ENCODE results near the gene CYB561D2. TPM values are rescaled to one million over a fixed set of nuclear protein-coding genes. Genes with fewer than 3 reads are reported as not detected.

Gene CYB561D2
- total RNA-seq, 1 donor from 2014 or later: 11.5 TPM

DNA sequence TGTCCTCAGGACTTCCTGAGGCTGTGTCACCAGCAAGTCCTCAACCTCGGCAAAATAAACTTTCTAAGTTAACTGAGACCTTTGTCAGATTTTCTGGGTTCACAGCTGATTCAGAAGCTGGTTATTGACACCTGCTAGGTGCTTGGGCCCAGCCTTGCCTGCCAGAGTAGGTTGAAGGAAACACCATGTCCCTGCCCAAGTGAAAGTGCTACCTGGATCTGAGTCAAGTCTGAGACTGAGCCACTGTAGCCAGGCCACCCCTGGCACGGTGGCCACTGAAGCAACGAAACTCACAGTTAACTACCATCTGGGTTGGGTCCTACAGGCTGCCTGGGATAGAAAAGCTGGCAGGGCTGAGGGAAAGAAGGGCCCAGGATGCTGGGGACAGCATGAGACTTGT is 36.3 kb upstream of the CYB561D2 start:
- Histone ChIP-seq H3K27ac (peak overlapping the region; percentile 63), H3K27me3 (no peaks in the 10 kb centered on the region), H3K4me1 (peaks cover 59% of the 10 kb centered on the region), H3K36me3 (peaks cover 0 to 9% of the 10 kb centered on the region in 2 donors), H3K4me3 (no peak overlapping the region), H3K9me3 (no peaks in the 10 kb centered on the region)
- intact Hi-C loops (cut with DNase I): no loop called here
- TF ChIP-seq, protein P1, sequence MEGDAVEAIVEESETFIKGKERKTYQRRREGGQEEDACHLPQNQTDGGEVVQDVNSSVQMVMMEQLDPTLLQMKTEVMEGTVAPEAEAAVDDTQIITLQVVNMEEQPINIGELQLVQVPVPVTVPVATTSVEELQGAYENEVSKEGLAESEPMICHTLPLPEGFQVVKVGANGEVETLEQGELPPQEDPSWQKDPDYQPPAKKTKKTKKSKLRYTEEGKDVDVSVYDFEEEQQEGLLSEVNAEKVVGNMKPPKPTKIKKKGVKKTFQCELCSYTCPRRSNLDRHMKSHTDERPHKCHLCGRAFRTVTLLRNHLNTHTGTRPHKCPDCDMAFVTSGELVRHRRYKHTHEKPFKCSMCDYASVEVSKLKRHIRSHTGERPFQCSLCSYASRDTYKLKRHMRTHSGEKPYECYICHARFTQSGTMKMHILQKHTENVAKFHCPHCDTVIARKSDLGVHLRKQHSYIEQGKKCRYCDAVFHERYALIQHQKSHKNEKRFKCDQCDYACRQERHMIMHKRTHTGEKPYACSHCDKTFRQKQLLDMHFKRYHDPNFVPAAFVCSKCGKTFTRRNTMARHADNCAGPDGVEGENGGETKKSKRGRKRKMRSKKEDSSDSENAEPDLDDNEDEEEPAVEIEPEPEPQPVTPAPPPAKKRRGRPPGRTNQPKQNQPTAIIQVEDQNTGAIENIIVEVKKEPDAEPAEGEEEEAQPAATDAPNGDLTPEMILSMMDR (IDR thresholded peaks at IDR 0.05): no peak
- peak in 1 of 2 donors; percentile 12 for TF ChIP-seq POLR2AphosphoS5 (IDR thresholded peaks at IDR 0.05; ENCODE audit: insufficient read depth in 1 of 2, low read depth in 1 of 2)
- TF ChIP-seq POLR2A (IDR thresholded peaks at IDR 0.05): no peak
- no peak for DNase-seq (ENCODE audit: extremely low spot score in 2 of 2)

- no peak overlapping the region for H3K4me3 ChIP-seq
- peaks cover 59% of the 10 kb centered on the region for H3K4me1 ChIP-seq
- no peaks in the 10 kb centered on the region for H3K27me3 ChIP-seq
- intact Hi-C loops (cut with DNase I): no loop called here
- H3K27ac ChIP-seq: peak overlapping the region; percentile 63
- DNase-seq (ENCODE audit: extremely low spot score in 2 of 2): no peak
- TF ChIP-seq POLR2A (IDR thresholded peaks at IDR 0.05) (no peak), POLR2AphosphoS5 (IDR thresholded peaks at IDR 0.05; ENCODE audit: insufficient read depth in 1 of 2, low read depth in 1 of 2) (peak in 1 of 2 donors; percentile 4)
- TF ChIP-seq, protein P1 (IDR thresholded peaks at IDR 0.05): no peak
- peaks cover 0 to 12% of the 10 kb centered on the region in 2 donors for H3K36me3 ChIP-seq
- H3K9me3 ChIP-seq: no peaks in the 10 kb centered on the region
Measured at GRCh38 chr3:50314816-50315215, 35.8 kb upstream of the CYB561D2 start.

DNA sequence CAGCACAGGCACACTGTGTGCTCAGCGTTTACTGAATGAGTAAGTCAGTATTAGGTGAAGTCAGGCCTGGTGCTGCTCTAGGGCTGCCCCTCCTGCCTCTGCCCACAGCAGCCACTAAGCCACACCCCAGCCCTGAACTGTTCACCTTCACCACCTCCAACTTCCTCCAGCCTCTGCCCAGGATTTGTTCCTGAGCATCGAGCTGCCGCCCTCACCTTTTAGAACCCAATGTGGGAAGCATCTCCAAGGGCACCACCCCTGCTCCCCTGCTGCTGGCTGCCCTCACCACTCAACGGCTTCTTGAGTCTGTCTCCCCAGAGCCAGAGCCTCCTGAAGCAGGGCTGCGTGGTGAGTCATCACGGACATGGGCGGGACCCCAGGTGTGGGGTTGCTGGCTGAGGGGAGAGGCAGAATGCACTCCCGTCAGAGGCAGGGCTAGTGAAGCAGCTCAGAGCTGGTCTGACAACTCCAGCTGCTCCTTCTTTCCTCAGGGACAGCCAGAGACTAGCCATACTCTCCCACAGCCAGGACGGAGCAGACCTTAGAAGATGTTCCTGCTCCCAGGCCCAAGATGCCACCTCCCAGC is 33.9 kb upstream of the CYB561D2 start:
- TF ChIP-seq POLR2A (IDR thresholded peaks at IDR 0.05) (no peak), POLR2AphosphoS5 (IDR thresholded peaks at IDR 0.05; ENCODE audit: insufficient read depth in 1 of 2, low read depth in 1 of 2) (peak; percentile 61 to 73)
- Histone ChIP-seq H3K4me3 (no peak overlapping the region), H3K27ac (peak overlapping the region; percentile 74), H3K9me3 (no peaks in the 10 kb centered on the region), H3K4me1 (peaks cover 69% of the 10 kb centered on the region), H3K27me3 (no peaks in the 10 kb centered on the region), H3K36me3 (peaks cover 0 to 12% of the 10 kb centered on the region in 2 donors)
- no peak for DNase-seq (ENCODE audit: extremely low spot score in 2 of 2)
- intact Hi-C loops (cut with DNase I): no loop called here

DNA sequence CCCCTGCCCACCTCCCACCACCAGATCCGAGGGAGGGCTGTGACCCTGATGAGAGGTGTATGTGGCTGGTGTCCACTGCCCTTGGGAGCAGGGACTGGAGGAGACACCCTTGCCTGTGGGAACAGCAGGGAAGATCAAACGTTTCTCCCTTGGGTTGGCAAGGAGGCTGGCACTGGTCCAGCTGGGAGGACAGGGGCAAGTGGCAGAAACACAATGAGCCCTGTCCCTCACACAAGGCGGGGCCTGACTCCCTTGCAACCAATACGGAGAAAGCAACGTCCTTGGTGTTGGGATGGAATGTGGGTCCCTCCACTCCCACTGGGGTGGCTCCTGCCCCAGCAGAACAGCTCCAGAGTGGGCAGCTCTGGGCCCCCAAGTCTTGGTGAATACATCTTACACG is 33.4 kb upstream of the CYB561D2 start:
- Histone ChIP-seq H3K9me3 (no peaks in the 10 kb centered on the region), H3K4me1 (peaks cover 75% of the 10 kb centered on the region), H3K4me3 (peak overlapping the region in 1 of 2 donors; percentile 1), H3K36me3 (peaks cover 0 to 12% of the 10 kb centered on the region in 2 donors), H3K27ac (peak overlapping the region; percentile 74), H3K27me3 (no peaks in the 10 kb centered on the region)
- DNase-seq (ENCODE audit: extremely low spot score in 2 of 2): no peak
- no peak for TF ChIP-seq POLR2A (IDR thresholded peaks at IDR 0.05)
- no peak for TF ChIP-seq POLR2AphosphoS5 (IDR thresholded peaks at IDR 0.05; ENCODE audit: insufficient read depth in 1 of 2, low read depth in 1 of 2)
- TF ChIP-seq, protein P1 (IDR thresholded peaks at IDR 0.05): no peak
- intact Hi-C loops (cut with DNase I): no loop called here

- TF ChIP-seq, protein P1 (IDR thresholded peaks at IDR 0.05): no peak
- no peak for TF ChIP-seq POLR2AphosphoS5 (IDR thresholded peaks at IDR 0.05; ENCODE audit: insufficient read depth in 1 of 2, low read depth in 1 of 2)
- intact Hi-C loops (cut with DNase I): no loop called here
- Histone ChIP-seq H3K27ac (peak overlapping the region; percentile 74), H3K27me3 (no peaks in the 10 kb centered on the region), H3K9me3 (no peaks in the 10 kb centered on the region), H3K4me3 (peak overlapping the region; percentile 13 to 72), H3K4me1 (peaks cover 79% of the 10 kb centered on the region), H3K36me3 (peaks cover 0 to 12% of the 10 kb centered on the region in 2 donors)
- DNase-seq (ENCODE audit: extremely low spot score in 2 of 2): no peak
Measured at GRCh38 chr3:50318163-50318562, 32.5 kb upstream of the CYB561D2 start.

All from vagina (tissue), 2 donors.